ENCODE results near the gene ERC2.

DNA sequence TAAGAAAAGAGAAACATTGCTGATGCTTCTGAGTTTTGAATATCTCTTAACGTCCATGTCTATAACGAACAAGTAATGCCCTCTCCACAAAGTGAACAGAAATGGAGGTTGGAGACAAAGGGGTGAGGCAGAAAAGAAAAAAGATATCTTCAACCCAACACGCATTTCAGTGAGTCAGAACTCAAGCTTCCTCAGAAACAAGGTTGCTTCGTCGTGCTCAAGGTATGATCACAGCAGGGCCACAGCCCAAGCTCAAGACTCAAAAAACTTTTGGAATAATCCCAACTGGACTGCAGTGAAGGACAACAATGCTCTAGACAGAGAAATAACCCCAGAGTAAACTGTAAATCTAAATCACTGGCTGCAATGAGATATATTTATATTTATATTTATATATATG lies 1000.0 kb downstream of the ERC2 start:
- TF ChIP-seq, protein P1, sequence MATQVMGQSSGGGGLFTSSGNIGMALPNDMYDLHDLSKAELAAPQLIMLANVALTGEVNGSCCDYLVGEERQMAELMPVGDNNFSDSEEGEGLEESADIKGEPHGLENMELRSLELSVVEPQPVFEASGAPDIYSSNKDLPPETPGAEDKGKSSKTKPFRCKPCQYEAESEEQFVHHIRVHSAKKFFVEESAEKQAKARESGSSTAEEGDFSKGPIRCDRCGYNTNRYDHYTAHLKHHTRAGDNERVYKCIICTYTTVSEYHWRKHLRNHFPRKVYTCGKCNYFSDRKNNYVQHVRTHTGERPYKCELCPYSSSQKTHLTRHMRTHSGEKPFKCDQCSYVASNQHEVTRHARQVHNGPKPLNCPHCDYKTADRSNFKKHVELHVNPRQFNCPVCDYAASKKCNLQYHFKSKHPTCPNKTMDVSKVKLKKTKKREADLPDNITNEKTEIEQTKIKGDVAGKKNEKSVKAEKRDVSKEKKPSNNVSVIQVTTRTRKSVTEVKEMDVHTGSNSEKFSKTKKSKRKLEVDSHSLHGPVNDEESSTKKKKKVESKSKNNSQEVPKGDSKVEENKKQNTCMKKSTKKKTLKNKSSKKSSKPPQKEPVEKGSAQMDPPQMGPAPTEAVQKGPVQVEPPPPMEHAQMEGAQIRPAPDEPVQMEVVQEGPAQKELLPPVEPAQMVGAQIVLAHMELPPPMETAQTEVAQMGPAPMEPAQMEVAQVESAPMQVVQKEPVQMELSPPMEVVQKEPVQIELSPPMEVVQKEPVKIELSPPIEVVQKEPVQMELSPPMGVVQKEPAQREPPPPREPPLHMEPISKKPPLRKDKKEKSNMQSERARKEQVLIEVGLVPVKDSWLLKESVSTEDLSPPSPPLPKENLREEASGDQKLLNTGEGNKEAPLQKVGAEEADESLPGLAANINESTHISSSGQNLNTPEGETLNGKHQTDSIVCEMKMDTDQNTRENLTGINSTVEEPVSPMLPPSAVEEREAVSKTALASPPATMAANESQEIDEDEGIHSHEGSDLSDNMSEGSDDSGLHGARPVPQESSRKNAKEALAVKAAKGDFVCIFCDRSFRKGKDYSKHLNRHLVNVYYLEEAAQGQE (tag by site-specific recombination; IDR thresholded peaks at IDR 0.05): no peak
- TF ChIP-seq, protein P2, sequence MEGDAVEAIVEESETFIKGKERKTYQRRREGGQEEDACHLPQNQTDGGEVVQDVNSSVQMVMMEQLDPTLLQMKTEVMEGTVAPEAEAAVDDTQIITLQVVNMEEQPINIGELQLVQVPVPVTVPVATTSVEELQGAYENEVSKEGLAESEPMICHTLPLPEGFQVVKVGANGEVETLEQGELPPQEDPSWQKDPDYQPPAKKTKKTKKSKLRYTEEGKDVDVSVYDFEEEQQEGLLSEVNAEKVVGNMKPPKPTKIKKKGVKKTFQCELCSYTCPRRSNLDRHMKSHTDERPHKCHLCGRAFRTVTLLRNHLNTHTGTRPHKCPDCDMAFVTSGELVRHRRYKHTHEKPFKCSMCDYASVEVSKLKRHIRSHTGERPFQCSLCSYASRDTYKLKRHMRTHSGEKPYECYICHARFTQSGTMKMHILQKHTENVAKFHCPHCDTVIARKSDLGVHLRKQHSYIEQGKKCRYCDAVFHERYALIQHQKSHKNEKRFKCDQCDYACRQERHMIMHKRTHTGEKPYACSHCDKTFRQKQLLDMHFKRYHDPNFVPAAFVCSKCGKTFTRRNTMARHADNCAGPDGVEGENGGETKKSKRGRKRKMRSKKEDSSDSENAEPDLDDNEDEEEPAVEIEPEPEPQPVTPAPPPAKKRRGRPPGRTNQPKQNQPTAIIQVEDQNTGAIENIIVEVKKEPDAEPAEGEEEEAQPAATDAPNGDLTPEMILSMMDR (tag by site-specific recombination; IDR thresholded peaks at IDR 0.05): no peak
- TF ChIP-seq GLI4 (tag by site-specific recombination; IDR thresholded peaks at IDR 0.05): no peak
- TF ChIP-seq ZBTB8A (tag by site-specific recombination; IDR thresholded peaks at IDR 0.05): no peak
- no peak for TF ChIP-seq SP7 (tag by site-specific recombination; IDR thresholded peaks at IDR 0.05)
- TF ChIP-seq ZNF623 (tag by site-specific recombination; IDR thresholded peaks at IDR 0.05): no peak
- TF ChIP-seq, protein P3, sequence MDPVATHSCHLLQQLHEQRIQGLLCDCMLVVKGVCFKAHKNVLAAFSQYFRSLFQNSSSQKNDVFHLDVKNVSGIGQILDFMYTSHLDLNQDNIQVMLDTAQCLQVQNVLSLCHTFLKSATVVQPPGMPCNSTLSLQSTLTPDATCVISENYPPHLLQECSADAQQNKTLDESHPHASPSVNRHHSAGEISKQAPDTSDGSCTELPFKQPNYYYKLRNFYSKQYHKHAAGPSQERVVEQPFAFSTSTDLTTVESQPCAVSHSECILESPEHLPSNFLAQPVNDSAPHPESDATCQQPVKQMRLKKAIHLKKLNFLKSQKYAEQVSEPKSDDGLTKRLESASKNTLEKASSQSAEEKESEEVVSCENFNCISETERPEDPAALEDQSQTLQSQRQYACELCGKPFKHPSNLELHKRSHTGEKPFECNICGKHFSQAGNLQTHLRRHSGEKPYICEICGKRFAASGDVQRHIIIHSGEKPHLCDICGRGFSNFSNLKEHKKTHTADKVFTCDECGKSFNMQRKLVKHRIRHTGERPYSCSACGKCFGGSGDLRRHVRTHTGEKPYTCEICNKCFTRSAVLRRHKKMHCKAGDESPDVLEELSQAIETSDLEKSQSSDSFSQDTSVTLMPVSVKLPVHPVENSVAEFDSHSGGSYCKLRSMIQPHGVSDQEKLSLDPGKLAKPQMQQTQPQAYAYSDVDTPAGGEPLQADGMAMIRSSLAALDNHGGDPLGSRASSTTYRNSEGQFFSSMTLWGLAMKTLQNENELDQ (tag by site-specific recombination; IDR thresholded peaks at IDR 0.05; ENCODE audit: low read depth): no peak
- no peak for TF ChIP-seq ZNF23 (tag by site-specific recombination; IDR thresholded peaks at IDR 0.05; ENCODE audit: borderline replicate concordance)
- TF ChIP-seq ZNF433 (tag by site-specific recombination; IDR thresholded peaks at IDR 0.05; ENCODE audit: low read depth): no peak
- TF ChIP-seq ZNF747 (tag by site-specific recombination; IDR thresholded peaks at IDR 0.05): no peak
- TF ChIP-seq ZNF791 (tag by site-specific recombination; IDR thresholded peaks at IDR 0.05): no peak
- TF ChIP-seq, protein P4, sequence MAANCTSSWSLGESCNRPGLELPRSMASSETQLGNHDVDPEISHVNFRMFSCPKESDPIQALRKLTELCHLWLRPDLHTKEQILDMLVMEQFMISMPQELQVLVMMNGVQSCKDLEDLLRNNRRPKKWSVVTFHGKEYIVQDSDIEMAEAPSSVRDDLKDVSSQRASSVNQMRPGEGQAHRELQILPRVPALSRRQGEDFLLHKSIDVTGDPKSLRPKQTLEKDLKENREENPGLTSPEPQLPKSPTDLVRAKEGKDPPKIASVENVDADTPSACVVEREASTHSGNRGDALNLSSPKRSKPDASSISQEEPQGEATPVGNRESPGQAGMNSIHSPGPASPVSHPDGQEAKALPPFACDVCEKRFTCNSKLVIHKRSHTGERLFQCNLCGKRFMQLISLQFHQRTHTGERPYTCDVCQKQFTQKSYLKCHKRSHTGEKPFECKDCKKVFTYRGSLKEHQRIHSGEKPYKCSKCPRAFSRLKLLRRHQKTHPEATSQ (tag by site-specific recombination; IDR thresholded peaks at IDR 0.05): no peak
- TF ChIP-seq YY1 (tag by site-specific recombination; IDR thresholded peaks at IDR 0.05): no peak
- TF ChIP-seq ZNF311 (tag by site-specific recombination; IDR thresholded peaks at IDR 0.05; ENCODE audit: borderline replicate concordance): no peak

Measured in HEK293 (cell line).